BLaER1 treated with 17β-estradiol and CSF1 and Interleukin-3, amounts not matched to agents 10 nM and 100 nM (cell line): ENCODE data around the gene STRADA.

Experiments
- H3K27ac ChIP-seq, 11 experiments: shearing (Covaris generic); formaldehyde crosslinking; 2 replicates each; pipeline ENCODE4 v1.8.1; 2022
- H3K27me3 ChIP-seq, 11 experiments: shearing (Covaris generic); formaldehyde crosslinking; 2 replicates each; pipeline ENCODE4 v1.8.1; 2022
- H3K36me3 ChIP-seq, 11 experiments: shearing (Covaris generic); formaldehyde crosslinking; 2 replicates each; pipeline ENCODE4 v1.8.1; 2022
- H3K4me1 ChIP-seq, 10 experiments: shearing (Covaris generic); formaldehyde crosslinking; 2 replicates each; pipeline ENCODE4 v1.8.1; 2022
- H3K4me2 ChIP-seq, 11 experiments: shearing (Covaris generic); formaldehyde crosslinking; 2 replicates each; pipeline ENCODE4 v1.8.1; 2022
- H3K4me3 ChIP-seq, 10 experiments: shearing (Covaris generic); formaldehyde crosslinking; 2 replicates each; pipeline ENCODE4 v1.8.1; 2022
- H3K9ac ChIP-seq, 11 experiments: shearing (Covaris generic); formaldehyde crosslinking; 2 replicates each; pipeline ENCODE4 v1.8.1; 2022
- H3K9me3 ChIP-seq, 11 experiments: shearing (Covaris generic); formaldehyde crosslinking; replicated peaks in 1 of 11; 2 replicates each; pipeline ENCODE4 v1.8.1; 2022
- H4K20me1 ChIP-seq, 11 experiments: shearing (Covaris generic); formaldehyde crosslinking; 2 replicates each; pipeline ENCODE4 v1.8.1; 2022
- Cebpa-rat ChIP-seq, 11 experiments: shearing (Covaris generic); IDR thresholded peaks; 2 replicates each; pipeline ENCODE4 v1.8.1; 2022

STRADA gene

GRCh38 chr17:63762161-63763078 lies 20.8 kb upstream of the STRADA start:
- TF ChIP-seq Cebpa-rat (IDR thresholded peaks at IDR 0.05) = no peak
- Histone ChIP-seq H3K27me3 (no peaks in the 10 kb centered on the region), H3K36me3 (peaks cover 61 to 94% (median 85%) of the 10 kb centered on the region in 11 experiments), H3K27ac (peak overlapping the region in 10 of 11 experiments; percentile 32 to 78 (median 67); a peak in 19 of 22 replicates), H3K9me3 (no peaks in the 10 kb centered on the region), H3K4me3 (no peak overlapping the region), H3K4me2 (peak overlapping the region; percentile 48 to 89 (median 62); a peak in 21 of 22 replicates), H3K4me1 (peaks cover 30 to 44% (median 35%) of the 10 kb centered on the region in 10 experiments), H3K9ac (peak overlapping the region in 10 of 11 experiments; percentile 4 to 60 (median 39); a peak in 12 of 22 replicates), H4K20me1 (peaks cover 1 to 63% (median 33%) of the 10 kb centered on the region in 11 experiments; a peak in 18 of 22 replicates)

- H3K36me3 ChIP-seq = peaks cover 75 to 94% (median 87%) of the 10 kb centered on the region in 11 experiments
- peak overlapping the region; percentile 1 to 78 (median 65); a peak in 21 of 22 replicates for H3K27ac ChIP-seq
- H4K20me1 ChIP-seq = peaks cover 0 to 57% (median 19%) of the 10 kb centered on the region in 11 experiments; a peak in 10 of 22 replicates
- peak overlapping the region in 9 of 11 experiments; percentile 11 to 60 (median 43); a peak in 15 of 22 replicates for H3K9ac ChIP-seq
- no peaks in the 10 kb centered on the region for H3K27me3 ChIP-seq
- H3K4me3 ChIP-seq = no peak overlapping the region
- no peak for TF ChIP-seq Cebpa-rat (IDR thresholded peaks at IDR 0.05)
- H3K9me3 ChIP-seq = no peaks in the 10 kb centered on the region
- peak overlapping the region; percentile 48 to 89 (median 62) for H3K4me2 ChIP-seq
- peaks cover 30 to 52% (median 37%) of the 10 kb centered on the region in 10 experiments for H3K4me1 ChIP-seq
These were observed 19.4 kb upstream of the STRADA start for GRCh38 chr17:63760771-63761539.

- no peak overlapping the region for H3K4me3 ChIP-seq
- peak overlapping the region in 1 of 11 experiments; percentile 62; a peak in 1 of 22 replicates for H3K4me2 ChIP-seq
- H3K36me3 ChIP-seq = peaks cover 75 to 94% (median 87%) of the 10 kb centered on the region in 11 experiments
- TF ChIP-seq Cebpa-rat (IDR thresholded peaks at IDR 0.05) = no peak
- no peaks in the 10 kb centered on the region for H3K9me3 ChIP-seq
- H3K27me3 ChIP-seq = no peaks in the 10 kb centered on the region
- H4K20me1 ChIP-seq = peaks cover 0 to 41% (median 5%) of the 10 kb centered on the region in 11 experiments; a peak in 7 of 22 replicates
- no peak overlapping the region for H3K27ac ChIP-seq
- H3K9ac ChIP-seq = no peak overlapping the region; a peak in 1 of 22 replicates
- H3K4me1 ChIP-seq = peaks cover 30 to 57% (median 39%) of the 10 kb centered on the region in 10 experiments
These were observed 16.8 kb upstream of the STRADA start for GRCh38 chr17:63758428-63758827.

- peaks cover 11 to 48% (median 28%) of the 10 kb centered on the region in 10 experiments for H3K4me1 ChIP-seq
- no peaks in the 10 kb centered on the region for H3K27me3 ChIP-seq
- no peak overlapping the region for H3K4me3 ChIP-seq
- 0 out of 22 replicates have a peak, but pooled peaks cover 0 to 9% (median 0%) of the 10 kb centered on the region in 11 experiments for H4K20me1 ChIP-seq
- TF ChIP-seq Cebpa-rat (IDR thresholded peaks at IDR 0.05) = no peak
- H3K36me3 ChIP-seq = peaks cover 84 to 100% (median 96%) of the 10 kb centered on the region in 11 experiments
- H3K27ac ChIP-seq = peak overlapping the region in 1 of 11 experiments; percentile 25; a peak in 1 of 22 replicates
- no peak overlapping the region for H3K9ac ChIP-seq
- peak overlapping the region in 2 of 11 experiments; percentile 35 to 78; a peak in 3 of 22 replicates for H3K4me2 ChIP-seq
- H3K9me3 ChIP-seq = no peaks in the 10 kb centered on the region
These were observed 12.4 kb upstream of the STRADA start for GRCh38 chr17:63754046-63754445.

- no peak overlapping the region for H3K4me3 ChIP-seq
- H3K4me2 ChIP-seq = peak overlapping the region in 3 of 11 experiments; percentile 30 to 78 (median 35); a peak in 5 of 22 replicates
- peak overlapping the region in 5 of 11 experiments; percentile 13 to 71 (median 42); a peak in 7 of 22 replicates for H3K27ac ChIP-seq
- H4K20me1 ChIP-seq = 0 out of 22 replicates have a peak, but pooled peaks cover 0 to 10% (median 0%) of the 10 kb centered on the region in 11 experiments
- H3K9ac ChIP-seq = peak overlapping the region in 2 of 11 experiments; percentile 19 to 28; a peak in 1 of 22 replicates
- peaks cover 11 to 47% (median 28%) of the 10 kb centered on the region in 10 experiments for H3K4me1 ChIP-seq
- no peaks in the 10 kb centered on the region for H3K9me3 ChIP-seq
- TF ChIP-seq Cebpa-rat (IDR thresholded peaks at IDR 0.05) = no peak
- peaks cover 80 to 100% (median 96%) of the 10 kb centered on the region in 11 experiments for H3K36me3 ChIP-seq
- no peaks in the 10 kb centered on the region for H3K27me3 ChIP-seq
These were observed 11.6 kb upstream of the STRADA start for GRCh38 chr17:63753215-63753614.

- no peak for TF ChIP-seq Cebpa-rat (IDR thresholded peaks at IDR 0.05)
- Histone ChIP-seq H3K4me1 (peaks cover 11 to 42% (median 27%) of the 10 kb centered on the region in 10 experiments), H3K9me3 (no peaks in the 10 kb centered on the region), H3K4me3 (no peak overlapping the region), H3K4me2 (peak overlapping the region in 10 of 11 experiments; percentile 7 to 80 (median 64); a peak in 10 of 22 replicates), H4K20me1 (0 out of 22 replicates have a peak, but pooled peaks cover 0 to 15% (median 0%) of the 10 kb centered on the region in 11 experiments), H3K27me3 (no peaks in the 10 kb centered on the region), H3K36me3 (peaks cover 80 to 100% (median 96%) of the 10 kb centered on the region in 11 experiments), H3K9ac (peak overlapping the region in 1 of 11 experiments; percentile 19; a peak in 1 of 22 replicates), H3K27ac (peak overlapping the region in 5 of 11 experiments; percentile 13 to 71 (median 64); a peak in 6 of 22 replicates)
These were observed 11.1 kb upstream of the STRADA start for GRCh38 chr17:63752707-63753106.

GRCh38 chr17:63751806-63752205 lies 10.2 kb upstream of the STRADA start:
- Histone ChIP-seq H3K4me3 (peak overlapping the region in 3 of 10 experiments; percentile 16 to 37 (median 28); a peak in 3 of 20 replicates), H3K27me3 (no peaks in the 10 kb centered on the region), H3K9ac (peak overlapping the region in 10 of 11 experiments; percentile 8 to 63 (median 52); a peak in 17 of 22 replicates), H3K4me2 (peak overlapping the region; percentile 23 to 80 (median 59)), H4K20me1 (0 out of 22 replicates have a peak, but pooled peaks cover 0 to 12% (median 0%) of the 10 kb centered on the region in 11 experiments), H3K36me3 (peaks cover 82 to 100% (median 96%) of the 10 kb centered on the region in 11 experiments), H3K27ac (peak overlapping the region in 10 of 11 experiments; percentile 6 to 71 (median 54); a peak in 18 of 22 replicates), H3K9me3 (no peaks in the 10 kb centered on the region), H3K4me1 (peaks cover 11 to 33% (median 23%) of the 10 kb centered on the region in 10 experiments)
- no peak for TF ChIP-seq Cebpa-rat (IDR thresholded peaks at IDR 0.05)

GRCh38 chr17:63741143-63741407 lies 524 bp downstream of the STRADA start:
- no peaks in the 10 kb centered on the region for H3K9me3 ChIP-seq
- H3K4me1 ChIP-seq = peaks cover 24 to 48% (median 28%) of the 10 kb centered on the region in 10 experiments
- peaks cover 8 to 34% (median 16%) of the 10 kb centered on the region in 11 experiments; a peak in 21 of 22 replicates for H3K36me3 ChIP-seq
- peak overlapping the region; percentile 82 to 93 (median 89) for H3K27ac ChIP-seq
- H3K9ac ChIP-seq = peak overlapping the region; percentile 90 to 96 (median 93)
- peak overlapping the region; percentile 84 to 99 (median 88) for H3K4me3 ChIP-seq
- H3K27me3 ChIP-seq = no peaks in the 10 kb centered on the region
- H4K20me1 ChIP-seq = peaks cover 0 to 12% (median 0%) of the 10 kb centered on the region in 11 experiments; a peak in 9 of 22 replicates
- TF ChIP-seq Cebpa-rat (IDR thresholded peaks at IDR 0.05) = no peak
- peak overlapping the region; percentile 80 to 94 (median 87) for H3K4me2 ChIP-seq
